ENCODE results near the gene PRR14. TPM values are rescaled to one million over a fixed set of nuclear protein-coding genes. Genes with fewer than 3 reads are reported as not detected.

Gene PRR14
- total and polyA plus RNA-seq, 2 donors from 2014 or later = 44.2 to 51.6 TPM

DNA sequence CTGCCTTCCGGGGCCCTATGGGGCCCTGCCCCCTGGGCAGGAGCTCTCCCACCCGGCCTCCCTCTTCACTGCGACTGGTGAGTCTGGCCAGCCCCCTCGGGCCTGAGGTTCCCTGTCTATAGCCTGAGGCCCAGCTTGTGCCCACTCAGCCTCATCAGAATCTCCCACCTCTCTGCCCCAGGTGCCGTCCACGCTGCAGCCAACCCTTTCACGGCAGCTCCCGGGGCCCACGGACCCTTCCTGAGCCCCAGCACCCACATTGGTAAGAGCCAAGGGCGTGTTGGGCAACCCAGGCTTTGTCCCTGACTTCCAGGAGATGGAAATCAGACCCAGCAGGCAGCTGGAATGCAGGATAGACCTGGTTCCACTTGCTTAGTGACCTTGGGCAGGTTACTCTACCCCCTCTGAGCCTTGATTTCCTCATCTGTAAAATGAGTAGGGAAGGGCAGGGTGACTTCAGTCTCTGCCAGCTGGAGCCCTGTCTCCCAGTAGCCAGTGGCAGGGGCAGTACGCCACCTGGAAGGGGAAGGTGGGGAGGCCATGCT is 16.7 kb downstream of the PRR14 start:
- peaks cover 0 to 5% (median 0%) of the 10 kb centered on the region in 3 donors for H3K4me1 ChIP-seq (ENCODE audit: control insufficient read depth in 2 of 3, insufficient read depth in 2 of 3, low read depth in 1 of 3, low read length in 3 of 3)
- H3K27ac ChIP-seq (ENCODE audit: low read depth in 2 of 2, low read length in 2 of 2) = no peak overlapping the region
- FAIRE-seq (no peak), DNase-seq (no peak)
- no peak overlapping the region for H3K4me3 ChIP-seq (ENCODE audit: low read length in 3 of 3)
- TF ChIP-seq, protein P1, sequence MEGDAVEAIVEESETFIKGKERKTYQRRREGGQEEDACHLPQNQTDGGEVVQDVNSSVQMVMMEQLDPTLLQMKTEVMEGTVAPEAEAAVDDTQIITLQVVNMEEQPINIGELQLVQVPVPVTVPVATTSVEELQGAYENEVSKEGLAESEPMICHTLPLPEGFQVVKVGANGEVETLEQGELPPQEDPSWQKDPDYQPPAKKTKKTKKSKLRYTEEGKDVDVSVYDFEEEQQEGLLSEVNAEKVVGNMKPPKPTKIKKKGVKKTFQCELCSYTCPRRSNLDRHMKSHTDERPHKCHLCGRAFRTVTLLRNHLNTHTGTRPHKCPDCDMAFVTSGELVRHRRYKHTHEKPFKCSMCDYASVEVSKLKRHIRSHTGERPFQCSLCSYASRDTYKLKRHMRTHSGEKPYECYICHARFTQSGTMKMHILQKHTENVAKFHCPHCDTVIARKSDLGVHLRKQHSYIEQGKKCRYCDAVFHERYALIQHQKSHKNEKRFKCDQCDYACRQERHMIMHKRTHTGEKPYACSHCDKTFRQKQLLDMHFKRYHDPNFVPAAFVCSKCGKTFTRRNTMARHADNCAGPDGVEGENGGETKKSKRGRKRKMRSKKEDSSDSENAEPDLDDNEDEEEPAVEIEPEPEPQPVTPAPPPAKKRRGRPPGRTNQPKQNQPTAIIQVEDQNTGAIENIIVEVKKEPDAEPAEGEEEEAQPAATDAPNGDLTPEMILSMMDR (IDR thresholded peaks at IDR 0.05; ENCODE audit: borderline replicate concordance, extremely low read depth, insufficient read depth) = no peak
- intact Hi-C loops (cut with DNase I) = no loop called here
- H3K9ac ChIP-seq (ENCODE audit: low read length in 3 of 3) = no peak overlapping the region
- H3K36me3 ChIP-seq (ENCODE audit: control insufficient read depth in 2 of 3, insufficient read depth in 3 of 3, low read length in 3 of 3) = peaks cover 6 to 42% (median 37%) of the 10 kb centered on the region in 3 donors
- H3K27me3 ChIP-seq (ENCODE audit: control insufficient read depth, insufficient read depth, low read length) = no peaks in the 10 kb centered on the region
- H3K9me3 ChIP-seq (ENCODE audit: control insufficient read depth in 2 of 3, insufficient read depth in 1 of 3, low read length in 3 of 3) = no peaks in the 10 kb centered on the region

DNA sequence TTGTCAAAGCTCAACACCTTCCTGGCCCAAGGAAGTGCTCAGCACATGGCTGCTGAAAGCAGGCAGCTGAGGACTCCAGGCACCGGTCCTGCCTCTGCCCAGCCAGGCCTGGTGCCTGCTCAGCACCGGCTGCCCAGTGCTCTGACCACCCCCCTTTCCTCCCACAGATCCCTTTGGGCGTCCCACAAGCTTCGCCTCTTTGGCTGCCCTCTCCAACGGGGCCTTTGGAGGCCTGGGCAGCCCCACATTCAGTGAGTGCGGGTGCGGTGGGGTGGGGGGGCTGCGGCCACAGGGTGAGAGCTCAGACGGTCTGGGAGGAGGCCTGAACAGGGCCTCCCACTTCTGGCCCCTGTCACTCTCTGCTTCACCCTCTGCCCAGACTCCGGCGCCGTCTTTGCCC is 17.6 kb downstream of the PRR14 start:
- intact Hi-C loops (cut with DNase I) = no loop called here
- no peak overlapping the region for H3K9ac ChIP-seq (ENCODE audit: low read length in 3 of 3)
- no peaks in the 10 kb centered on the region for H3K27me3 ChIP-seq (ENCODE audit: control insufficient read depth, insufficient read depth, low read length)
- TF ChIP-seq, protein P1 (IDR thresholded peaks at IDR 0.05; ENCODE audit: borderline replicate concordance, extremely low read depth, insufficient read depth) = no peak
- FAIRE-seq (no peak), DNase-seq (no peak)
- no peak overlapping the region for H3K27ac ChIP-seq (ENCODE audit: low read depth in 2 of 2, low read length in 2 of 2)
- H3K9me3 ChIP-seq (ENCODE audit: control insufficient read depth in 2 of 3, insufficient read depth in 1 of 3, low read length in 3 of 3) = no peaks in the 10 kb centered on the region
- H3K36me3 ChIP-seq (ENCODE audit: control insufficient read depth in 2 of 3, insufficient read depth in 3 of 3, low read length in 3 of 3) = peaks cover 3 to 32% (median 30%) of the 10 kb centered on the region in 3 donors
- H3K4me1 ChIP-seq (ENCODE audit: control insufficient read depth in 2 of 3, insufficient read depth in 2 of 3, low read depth in 1 of 3, low read length in 3 of 3) = peaks cover 0 to 5% (median 0%) of the 10 kb centered on the region in 3 donors
- no peak overlapping the region for H3K4me3 ChIP-seq (ENCODE audit: low read length in 3 of 3)

DNA sequence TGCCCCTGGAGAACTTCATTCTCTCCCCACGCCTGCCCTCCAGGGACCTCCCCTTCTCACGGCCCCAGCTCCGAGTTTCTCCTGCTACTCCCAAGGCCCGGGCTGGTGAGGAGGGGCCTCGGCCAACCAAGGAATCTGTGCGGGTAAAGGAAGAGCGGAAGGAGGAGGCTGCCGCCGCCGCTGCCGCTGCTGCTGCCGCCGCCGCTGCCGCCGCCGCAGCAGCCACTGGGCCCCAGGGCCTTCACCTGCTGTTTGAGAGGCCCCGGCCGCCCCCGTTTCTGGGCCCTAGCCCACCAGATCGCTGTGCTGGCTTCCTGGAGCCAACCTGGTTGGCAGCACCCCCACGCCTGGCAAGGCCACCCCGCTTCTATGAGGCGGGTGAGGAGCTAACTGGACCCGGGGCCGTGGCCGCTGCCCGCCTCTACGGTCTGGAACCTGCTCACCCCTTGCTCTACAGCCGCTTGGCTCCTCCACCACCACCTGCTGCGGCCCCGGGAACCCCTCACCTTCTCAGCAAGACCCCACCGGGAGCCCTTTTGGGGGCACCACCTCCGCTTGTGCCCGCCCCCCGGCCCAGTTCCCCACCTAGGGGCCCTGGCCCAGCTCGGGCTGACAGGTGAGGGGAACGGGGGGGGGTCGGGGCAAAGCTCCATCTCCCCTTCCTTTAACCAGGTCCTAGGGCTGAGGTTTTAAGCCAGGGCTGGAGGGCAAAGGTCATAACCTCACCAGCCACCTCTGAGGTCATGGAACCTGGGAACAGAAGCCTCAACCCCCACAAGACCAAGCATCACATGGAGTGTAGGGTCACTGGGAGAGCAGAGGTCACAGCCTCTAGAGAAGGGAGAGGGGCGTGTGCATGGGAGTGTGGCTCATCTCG is 18.5 kb downstream of the PRR14 start:
- H3K27me3 ChIP-seq (ENCODE audit: control insufficient read depth, insufficient read depth, low read length) = no peaks in the 10 kb centered on the region
- FAIRE-seq = no peak
- TF ChIP-seq, protein P1 (IDR thresholded peaks at IDR 0.05; ENCODE audit: borderline replicate concordance, extremely low read depth, insufficient read depth) = no peak
- H3K27ac ChIP-seq (ENCODE audit: low read depth in 2 of 2, low read length in 2 of 2) = no peak overlapping the region
- no peak overlapping the region for H3K4me3 ChIP-seq (ENCODE audit: low read length in 3 of 3)
- H3K4me1 ChIP-seq (ENCODE audit: control insufficient read depth in 2 of 3, insufficient read depth in 2 of 3, low read depth in 1 of 3, low read length in 3 of 3) = no peaks in the 10 kb centered on the region
- intact Hi-C loops (cut with DNase I) = no loop called here
- peaks cover 3 to 25% (median 25%) of the 10 kb centered on the region in 3 donors for H3K36me3 ChIP-seq (ENCODE audit: control insufficient read depth in 2 of 3, insufficient read depth in 3 of 3, low read length in 3 of 3)
- DNase-seq = no peak
- H3K9me3 ChIP-seq (ENCODE audit: control insufficient read depth in 2 of 3, insufficient read depth in 1 of 3, low read length in 3 of 3) = no peaks in the 10 kb centered on the region
- H3K9ac ChIP-seq (ENCODE audit: low read length in 3 of 3) = no peak overlapping the region
